Urinary bladder (tissue), 4 donors: Measurements from ENCODE around the gene H1-8. TPM values are rescaled to one million over a fixed set of nuclear protein-coding genes. Genes with fewer than 3 reads are reported as not detected.

Experiments used
- DNase-seq: peaks from one replicate; pipeline ENCODE4 v3.0.0-alpha.2; 2015; ENCODE audit errors: extremely low spot score
- H3K27ac ChIP-seq: one replicate; pipeline ENCODE4 v1.5.1; 2013; ENCODE audit warnings: low read depth, mild to moderate bottlenecking, moderate library complexity
- H3K36me3 ChIP-seq: one replicate; pipeline ENCODE4 v1.6.1; 2013; ENCODE audit warnings: mild to moderate bottlenecking, moderate library complexity; ENCODE audit not compliant: insufficient read depth
- H3K4me1 ChIP-seq: one replicate; pipeline ENCODE4 v1.6.1; 2013; ENCODE audit warnings: mild to moderate bottlenecking, moderate library complexity; ENCODE audit not compliant: insufficient read depth
- H3K4me3 ChIP-seq: one replicate; pipeline ENCODE4 v1.5.1; 2013; ENCODE audit warnings: low read depth, low read length
- WGBS: extraction: QIAGEN DNeasy Blood & Tissue Kit; methylation state at CpG from one replicate; pipeline ENCODE4 v1.1.7; 2013; 5-methylcytosine and 5-hydroxymethylcytosine counted together
- polyA plus RNA-seq: library from polyadenylated mRNA; stranded (reverse); fragments of 200-250 nt; gene quantifications from one replicate; pipeline ENCODE4 v1.2.3, GENCODE V29; 2013
- total RNA-seq: library from RNA; depleted of rRNA; stranded (reverse); fragments of >200 nt; gene quantifications from one replicate; pipeline ENCODE4 v1.2.3, GENCODE V29; 2014
- donor health status: healthy with polysubstance abuse.
- donor health status: healthy.

The H1-8 gene
- total and polyA plus RNA-seq, 2 donors: not detected

DNA sequence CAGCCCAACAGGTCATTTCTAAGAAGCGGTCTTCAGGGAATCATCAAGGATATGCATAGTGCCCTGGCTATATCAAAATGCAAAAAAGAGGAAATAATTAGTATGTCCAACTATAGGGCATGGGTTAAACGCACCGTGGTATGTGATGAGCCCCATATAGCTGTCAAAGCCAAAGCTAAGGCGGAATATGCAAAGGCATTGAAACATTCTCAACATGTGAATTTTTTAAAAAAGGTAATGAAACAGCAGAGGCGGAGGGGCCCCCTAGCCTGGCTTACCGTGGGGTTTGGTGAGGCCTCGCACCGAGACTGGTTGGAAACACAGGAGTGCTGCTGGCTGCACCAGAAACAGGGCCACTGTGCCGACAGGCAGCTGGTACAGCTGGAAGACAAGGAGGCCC lies 40.3 kb downstream of the H1-8 start:
- Histone ChIP-seq H3K4me3 (no peak overlapping the region), H3K4me1 (no peaks in the 10 kb centered on the region), H3K36me3 (no peaks in the 10 kb centered on the region), H3K27ac (no peak overlapping the region)
- WGBS: 90% methylated on average over 9 of the region's 9 CpGs
- no peak for DNase-seq

DNA sequence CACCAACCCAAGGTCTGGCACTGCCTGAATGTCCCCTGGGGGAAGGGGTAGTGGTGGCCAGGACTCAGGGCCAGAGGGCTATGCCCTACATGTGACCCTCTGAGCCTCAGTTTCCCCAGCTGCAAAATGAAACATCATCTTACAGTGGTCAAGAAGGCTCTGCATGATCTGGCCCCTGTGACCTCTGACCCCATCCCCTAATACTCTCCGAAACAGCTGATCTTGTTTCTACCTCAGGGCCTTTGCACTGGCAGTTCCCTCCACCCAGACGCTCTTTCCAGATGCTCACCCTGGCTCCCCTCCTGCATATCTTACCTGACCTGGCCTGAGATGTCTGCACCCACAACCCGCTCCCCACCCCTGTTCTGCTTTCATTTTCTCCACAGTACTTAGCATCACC lies 41.7 kb downstream of the H1-8 start:
- H3K4me3 ChIP-seq: no peak overlapping the region
- no peaks in the 10 kb centered on the region for H3K36me3 ChIP-seq
- no peak for DNase-seq
- WGBS: 87% methylated on average over 3 of the region's 3 CpGs
- no peaks in the 10 kb centered on the region for H3K4me1 ChIP-seq
- no peak overlapping the region for H3K27ac ChIP-seq

DNA sequence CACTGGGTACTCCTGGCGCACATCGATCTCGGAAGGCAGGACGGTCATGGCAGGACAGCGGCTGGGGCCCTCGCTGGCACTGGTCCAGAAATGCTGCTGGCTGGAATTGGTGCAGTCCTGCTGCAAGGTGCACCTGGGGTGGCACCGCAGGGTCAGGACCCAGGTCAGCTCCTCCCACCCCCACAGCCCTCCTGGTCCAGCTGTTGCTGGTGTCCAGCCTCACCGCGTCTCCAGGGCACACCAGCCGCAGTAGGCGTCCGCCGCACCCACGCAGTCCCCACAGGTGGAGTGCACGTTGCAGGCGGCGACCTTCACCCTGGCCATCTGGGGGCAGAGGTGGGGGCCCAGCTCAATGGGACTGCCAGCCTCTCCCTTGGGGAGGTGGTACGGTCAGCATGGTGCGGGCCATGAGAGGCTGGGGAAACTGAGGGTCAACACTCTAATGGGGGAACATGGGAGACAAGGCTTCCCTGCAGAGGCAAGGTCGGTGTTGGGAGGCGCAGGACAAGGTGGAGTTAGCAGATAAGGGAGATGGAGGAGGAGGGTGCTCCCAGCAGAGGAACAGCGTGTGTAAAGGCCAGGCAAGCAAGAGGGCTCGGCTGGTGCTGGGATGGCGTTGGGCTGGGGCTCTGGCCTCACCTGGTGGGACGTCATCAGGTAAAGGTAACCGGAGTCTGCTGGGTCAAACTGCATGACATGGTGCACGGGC lies 43.1 kb downstream of the H1-8 start:
- no peak overlapping the region for H3K4me3 ChIP-seq
- H3K27ac ChIP-seq: no peak overlapping the region
- no peaks in the 10 kb centered on the region for H3K4me1 ChIP-seq
- 95% methylated on average over 27 of the region's 27 CpGs for WGBS
- no peak for DNase-seq
- H3K36me3 ChIP-seq: no peaks in the 10 kb centered on the region

DNA sequence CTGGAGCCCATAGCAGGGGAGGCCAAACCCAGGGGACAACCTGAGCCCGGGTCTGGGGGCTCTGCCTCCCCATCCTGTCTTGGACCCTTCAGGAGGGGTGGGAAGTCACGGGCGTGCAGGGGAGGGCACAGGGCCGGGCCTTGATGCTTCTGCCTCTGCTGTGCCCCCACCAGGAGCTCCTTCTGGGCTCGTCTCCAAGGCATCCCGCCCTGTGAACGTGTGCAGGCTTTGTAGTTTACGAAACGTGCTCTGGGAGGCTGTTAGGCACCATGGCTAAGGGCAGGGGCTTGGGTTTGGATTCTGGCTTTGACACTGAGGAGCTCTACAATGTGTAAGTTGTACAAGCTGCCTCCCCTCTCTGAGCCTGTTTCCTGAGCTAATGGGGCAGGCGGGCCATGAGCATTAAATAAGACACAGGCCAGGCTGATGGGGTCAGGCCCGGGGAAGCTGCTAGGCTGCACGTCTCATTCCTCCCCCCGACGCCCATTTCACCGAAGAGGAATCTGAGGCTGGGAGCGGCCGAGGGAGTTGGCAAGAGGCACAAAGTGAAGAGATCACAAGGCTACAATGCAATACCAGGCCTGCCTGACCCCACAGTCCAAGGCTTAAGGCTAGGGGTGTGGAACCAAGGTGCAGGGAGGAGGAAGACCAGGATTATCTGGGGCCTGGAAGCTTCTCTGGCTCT lies 43.9 kb downstream of the H1-8 start:
- 51% methylated on average over 17 of the region's 17 CpGs for WGBS
- Histone ChIP-seq H3K36me3 (no peaks in the 10 kb centered on the region), H3K27ac (no peak overlapping the region), H3K4me3 (no peak overlapping the region), H3K4me1 (no peaks in the 10 kb centered on the region)
- no peak for DNase-seq

DNA sequence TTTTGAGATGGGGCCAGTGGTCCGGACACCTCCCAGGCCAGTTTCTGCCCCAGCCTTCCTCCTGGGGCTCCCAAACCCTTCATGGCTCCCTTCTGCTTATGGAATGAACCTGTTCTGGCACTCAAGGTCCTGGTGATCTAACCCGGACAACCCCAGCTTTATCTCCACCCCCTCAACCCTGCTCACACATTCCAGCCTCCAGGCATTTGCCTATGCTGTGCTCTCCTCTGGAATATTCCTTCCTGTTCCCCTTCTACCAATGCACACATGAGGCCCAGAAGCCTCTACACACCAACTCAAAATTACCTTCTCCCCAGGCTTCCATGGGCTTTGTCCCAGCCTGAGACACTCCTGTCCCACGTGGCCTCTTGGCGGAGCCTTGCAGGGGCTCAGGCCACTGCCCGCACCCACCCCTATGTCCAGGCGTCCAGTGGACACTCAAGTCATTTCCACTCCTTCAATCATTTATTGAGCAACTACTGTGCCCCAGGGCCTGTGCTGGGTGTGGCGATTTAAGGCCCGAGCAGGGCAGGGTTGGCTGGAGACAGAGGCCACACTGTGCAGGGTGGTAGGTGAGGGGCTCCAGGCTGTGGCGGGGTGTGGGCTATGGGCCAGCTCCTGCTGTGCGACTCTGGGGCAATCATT lies 44.7 kb downstream of the H1-8 start:
- Histone ChIP-seq H3K4me3 (no peak overlapping the region), H3K4me1 (no peaks in the 10 kb centered on the region), H3K36me3 (no peaks in the 10 kb centered on the region), H3K27ac (no peak overlapping the region)
- 85% methylated on average over 10 of the region's 10 CpGs for WGBS
- DNase-seq: no peak

DNA sequence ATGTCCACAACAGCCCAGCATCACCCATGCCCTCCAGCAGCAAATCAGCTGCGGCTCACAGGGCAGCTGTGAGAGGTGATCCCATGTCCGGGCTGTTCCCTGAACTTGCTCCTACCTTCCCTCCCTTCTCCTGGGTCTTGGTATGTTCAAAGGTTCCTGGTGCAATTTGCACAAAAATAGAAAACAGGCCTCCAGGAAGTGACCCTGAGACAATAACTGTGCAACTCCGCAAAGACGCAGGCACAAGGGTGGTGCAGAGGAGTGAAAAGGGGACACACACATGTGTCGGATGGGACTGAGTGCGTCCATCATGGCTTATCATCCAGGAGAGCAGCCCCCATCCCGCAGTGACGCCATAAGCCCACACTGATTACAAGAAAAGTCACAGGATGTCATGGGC lies 47.2 kb downstream of the H1-8 start:
- WGBS: 71% methylated on average over 8 of the region's 8 CpGs
- H3K4me1 ChIP-seq: peaks cover 1% of the 10 kb centered on the region
- no peak overlapping the region for H3K4me3 ChIP-seq
- no peaks in the 10 kb centered on the region for H3K36me3 ChIP-seq
- no peak for DNase-seq
- H3K27ac ChIP-seq: no peak overlapping the region

DNA sequence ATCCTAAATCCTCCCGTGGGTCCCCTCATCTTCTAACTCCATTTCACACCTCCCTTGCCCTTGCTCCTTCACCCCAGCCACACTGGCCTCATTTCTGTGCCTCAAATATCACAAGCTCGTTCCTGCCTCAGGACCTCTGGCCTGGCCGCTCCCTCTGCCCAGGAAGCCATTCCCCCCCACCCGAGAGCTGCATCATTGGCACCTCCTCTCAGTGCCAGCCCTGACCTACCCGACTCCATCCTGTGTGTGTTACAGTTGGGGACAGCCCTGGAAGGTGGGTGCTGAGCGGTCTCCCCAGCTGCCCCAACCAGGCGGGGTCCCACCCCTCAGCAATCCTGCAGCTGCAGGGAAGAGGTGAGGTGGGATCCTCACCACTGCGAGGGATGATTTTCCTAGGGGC lies 49.0 kb downstream of the H1-8 start:
- Histone ChIP-seq H3K4me3 (no peak overlapping the region), H3K4me1 (peaks cover 1% of the 10 kb centered on the region), H3K27ac (no peak overlapping the region), H3K36me3 (no peaks in the 10 kb centered on the region)
- DNase-seq: no peak
- 81% methylated on average over 8 of the region's 8 CpGs for WGBS

DNA sequence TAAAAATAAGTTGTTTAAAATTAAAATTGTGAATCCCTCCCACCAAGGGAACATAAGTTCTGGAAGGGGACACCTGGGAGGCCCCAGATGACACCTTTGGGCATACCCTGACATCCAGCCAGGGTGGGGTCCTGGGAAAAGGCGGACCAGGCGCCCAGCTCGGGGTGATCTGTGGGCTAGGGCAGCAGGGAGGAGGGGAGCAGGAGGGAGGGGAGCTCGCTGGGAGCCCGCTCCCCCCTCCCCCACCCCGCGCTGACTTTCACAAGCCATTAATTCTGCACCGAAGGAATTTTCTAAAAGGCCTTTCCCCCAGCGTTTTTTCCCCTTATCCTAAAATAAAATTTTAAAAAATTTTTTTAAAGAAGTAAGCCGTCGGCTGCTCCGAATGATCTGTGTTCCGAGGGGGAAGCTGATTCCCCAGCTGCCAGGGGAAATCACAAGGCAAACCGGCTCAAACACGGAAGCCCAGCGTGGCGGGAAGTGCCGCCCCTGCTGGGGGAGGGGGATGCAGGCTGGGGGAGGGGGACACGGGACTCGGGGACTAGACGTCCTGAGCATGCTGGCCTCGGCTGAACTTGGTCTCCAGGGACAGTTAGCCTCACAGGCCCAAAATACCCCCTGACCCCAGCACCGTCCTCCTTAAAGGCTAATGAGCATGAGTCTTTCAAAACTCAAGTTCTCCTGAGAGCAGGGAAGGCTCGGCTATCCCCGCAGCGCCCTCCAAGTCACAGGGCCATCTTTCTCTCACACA lies 49.6 kb downstream of the H1-8 start:
- Histone ChIP-seq H3K4me1 (peaks cover 1% of the 10 kb centered on the region), H3K4me3 (no peak overlapping the region), H3K36me3 (no peaks in the 10 kb centered on the region), H3K27ac (peak overlapping the region; percentile 3)
- WGBS: 40% methylated on average over 26 of the region's 26 CpGs
- no peak for DNase-seq

DNA sequence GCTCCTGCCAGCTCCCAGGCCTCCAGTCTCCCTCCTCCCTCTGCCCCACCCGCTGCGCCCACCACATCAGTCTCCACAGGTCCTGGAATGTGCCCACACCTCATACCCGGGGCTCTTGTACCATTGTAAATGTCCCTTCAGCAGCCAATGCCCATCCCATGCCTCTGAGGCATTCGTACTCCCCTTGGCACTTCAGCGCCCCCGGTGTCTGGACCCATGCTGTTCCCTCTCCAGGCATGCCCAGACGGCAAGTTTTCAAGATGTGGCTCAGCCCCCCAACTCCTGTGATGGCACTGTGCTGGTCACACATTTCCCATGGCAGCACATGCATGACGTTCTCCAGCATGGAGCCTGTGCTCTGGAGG lies 50.2 kb downstream of the H1-8 start:
- H3K4me1 ChIP-seq: peaks cover 1% of the 10 kb centered on the region
- DNase-seq: no peak
- H3K27ac ChIP-seq: peak overlapping the region; percentile 3
- H3K4me3 ChIP-seq: no peak overlapping the region
- no peaks in the 10 kb centered on the region for H3K36me3 ChIP-seq
- 77% methylated on average over 8 of the region's 8 CpGs for WGBS

DNA sequence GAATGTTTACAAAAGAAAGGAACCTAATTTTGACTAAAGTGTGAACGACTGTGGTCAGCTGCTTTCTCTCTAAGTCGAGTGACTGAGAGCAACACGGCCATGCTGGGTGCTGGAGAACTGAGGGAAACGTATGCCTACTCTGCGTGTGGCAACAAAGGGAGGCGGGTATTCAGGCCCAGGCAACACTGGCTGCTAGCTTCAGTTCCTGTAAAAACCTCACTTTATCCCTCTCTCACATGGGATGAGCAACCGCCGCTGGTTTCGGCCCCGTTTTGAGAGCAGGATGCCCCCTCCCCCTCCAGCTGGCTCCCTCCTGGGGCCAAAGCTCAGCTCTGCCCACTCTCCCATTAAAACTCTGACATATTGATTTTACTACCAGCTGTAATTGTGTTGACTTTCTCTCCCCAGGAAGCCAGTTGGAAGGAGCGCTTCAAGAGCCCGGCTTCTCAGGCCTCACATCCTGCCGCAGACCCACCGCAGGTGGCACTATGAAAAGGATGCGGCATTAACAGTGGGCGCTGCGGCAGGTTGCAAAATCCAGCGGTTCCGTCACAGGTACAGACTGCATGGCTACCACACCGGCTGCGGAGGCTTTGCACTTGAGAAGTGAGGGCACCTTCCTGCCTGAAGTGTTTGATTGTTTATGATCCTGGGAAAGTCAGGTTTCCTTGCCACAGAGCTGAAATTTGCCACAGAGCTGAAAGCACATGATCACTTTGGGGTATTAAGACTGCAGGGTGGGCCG lies 50.8 kb downstream of the H1-8 start:
- Histone ChIP-seq H3K4me1 (peaks cover 1% of the 10 kb centered on the region), H3K36me3 (no peaks in the 10 kb centered on the region), H3K27ac (no peak overlapping the region), H3K4me3 (no peak overlapping the region)
- WGBS: 67% methylated on average over 22 of the region's 22 CpGs
- DNase-seq: no peak

DNA sequence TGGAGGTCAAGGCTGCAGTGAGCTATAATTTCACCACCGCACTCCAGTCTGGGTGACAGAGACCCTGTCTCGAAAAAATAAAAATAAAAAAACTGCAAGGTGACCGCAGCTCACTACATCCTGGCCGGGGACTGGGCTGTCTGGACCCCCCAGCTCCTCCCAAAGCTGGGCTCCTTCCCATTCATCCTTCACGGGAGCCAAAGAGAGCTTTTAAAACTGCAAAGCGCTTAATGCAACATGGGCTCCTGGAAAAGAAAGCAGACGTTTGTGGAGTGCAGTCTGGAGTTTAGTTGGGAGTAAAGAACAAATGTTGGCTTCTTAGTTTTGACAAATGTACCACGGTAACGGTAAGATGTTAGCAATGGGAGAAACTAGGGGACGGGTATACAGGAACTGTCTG lies 51.4 kb downstream of the H1-8 start:
- no peak for DNase-seq
- Histone ChIP-seq H3K27ac (no peak overlapping the region), H3K4me1 (peaks cover 1% of the 10 kb centered on the region), H3K36me3 (no peaks in the 10 kb centered on the region), H3K4me3 (no peak overlapping the region)
- WGBS: 54% methylated on average over 10 of the region's 10 CpGs

DNA sequence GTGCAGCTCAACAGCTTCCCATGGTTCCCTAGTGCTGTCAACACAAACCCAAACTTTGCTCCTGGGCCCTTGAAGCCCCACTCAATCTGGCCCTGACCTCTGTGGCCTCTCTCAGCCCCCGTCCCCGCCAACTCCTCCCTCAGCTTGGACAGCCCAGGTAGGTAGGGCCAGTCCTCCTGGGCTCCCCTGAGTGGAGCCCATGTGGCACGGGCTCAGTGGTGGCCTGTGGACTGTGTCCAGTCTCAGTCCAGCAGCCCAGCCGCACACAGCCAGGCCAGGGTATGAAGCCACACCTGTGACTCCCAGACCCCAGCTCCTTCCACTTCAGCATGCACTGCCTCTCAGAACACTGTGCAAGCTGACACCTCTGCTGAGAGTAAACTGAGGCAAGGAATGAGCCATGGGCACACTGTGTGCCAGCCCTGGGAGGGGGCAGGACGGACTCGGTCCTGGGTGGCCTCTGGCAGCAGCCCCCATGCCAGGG lies 52.0 kb downstream of the H1-8 start:
- Histone ChIP-seq H3K36me3 (no peaks in the 10 kb centered on the region), H3K4me3 (no peak overlapping the region), H3K27ac (peak overlapping the region; percentile 83), H3K4me1 (peaks cover 1% of the 10 kb centered on the region)
- 85% methylated on average over 6 of the region's 6 CpGs for whole genome bisulfite sequencing
- DNase-seq: no peak

DNA sequence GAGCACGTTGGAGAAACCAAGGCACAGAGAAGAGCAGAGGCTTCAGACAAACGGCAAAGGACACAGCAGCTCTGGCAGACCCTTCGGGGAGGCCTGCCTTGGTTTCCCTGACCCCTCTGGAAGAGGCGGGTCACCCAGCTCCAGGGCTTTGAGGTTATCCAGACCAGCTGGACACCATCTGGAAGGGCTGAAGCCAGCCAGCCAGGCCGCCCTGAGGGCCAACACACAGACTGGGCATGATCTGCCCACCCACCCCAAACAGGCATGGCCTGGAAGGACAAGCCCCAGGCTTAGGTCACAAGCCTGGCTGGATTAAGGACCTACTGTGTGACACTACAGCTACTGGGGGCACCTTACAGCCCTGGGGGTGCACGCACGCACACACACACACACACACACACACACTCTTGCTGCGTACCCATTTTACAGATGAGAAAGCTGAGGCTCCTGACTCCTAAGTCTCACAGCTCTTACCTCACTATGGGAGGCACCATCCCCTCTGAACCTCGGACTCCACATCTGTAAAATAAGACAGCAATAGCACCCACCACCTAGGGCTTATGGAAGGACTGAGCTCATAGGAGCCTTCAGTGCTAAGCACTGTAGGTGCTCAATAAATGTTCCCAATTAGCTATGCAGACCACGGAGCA lies 52.7 kb downstream of the H1-8 start:
- Histone ChIP-seq H3K36me3 (no peaks in the 10 kb centered on the region), H3K4me1 (peaks cover 1% of the 10 kb centered on the region), H3K4me3 (no peak overlapping the region), H3K27ac (peak overlapping the region; percentile 83)
- DNase-seq: no peak
- 60% methylated on average over 10 of the region's 10 CpGs for WGBS
